Right ventricle myocardium inferior (tissue), 1 donor: ENCODE measurements around the gene GCC2. TPM values are rescaled to one million over a fixed set of nuclear protein-coding genes. Genes with fewer than 3 reads are reported as not detected.
"Not testable (repeated sequence)": the region's sequence is repeated elsewhere in the genome, so short reads cannot be mapped to it uniquely, and the experiment has no call there.

Source experiments
- ATAC-seq: fragments of 200-7000 bp; cut with Tn5 transposase; one replicate; pipeline ENCODE4 v1.9.1; 2020; ENCODE audit warnings: mild to moderate bottlenecking, moderate library complexity
- DNase-seq: peaks from one replicate; pipeline ENCODE4 v3.0.0; 2021; ENCODE audit errors: missing footprints
- intact Hi-C: fragments of 100-400 bp; cut with DNase I; formaldehyde crosslinking; loops from one replicate; pipeline ENCODE4 v1.11.0; 2022
- long read RNA-seq: library from polyadenylated mRNA; unstranded; transcript quantifications from one replicate; pipeline ENCODE4 v2.0.0, GENCODE V29; 2021
- total RNA-seq: library from RNA; stranded (reverse); fragmentation: NEBNext Ultra II Directional; extraction: Animal tissue kit (Norgen Biotek cat#: 25700); gene quantifications from one replicate; pipeline ENCODE4 v1.2.1, GENCODE V29; 2021
- donor health status: DM: no; HTN: yes; CAD: no; lungs with severe emphysema.

Gene GCC2
- total RNA-seq: 24.0 TPM
- long read RNA-seq, full-length matches to known transcripts: 2 of 3 reads
- long read RNA-seq, partial matches to known transcripts: 0 of 3 reads
- long read RNA-seq, other reads (novel, unspliced or antisense): 1 of 3 reads

GRCh38 chr2:108448678-108449409 is at the start of gene GCC2:
Gene GCC2, plus strand, starts transcription at chr2:108449206. Its CDS starts 69 bp downstream, at chr2:108449275.
- DNase-seq (peak; percentile 99), ATAC-seq (peak; percentile 98)
- intact Hi-C loops: loop anchor here (5.0 kb wide), 3 partner anchors 83 to 268 kb away; partner anchors contain the start of genes LIMS1 and RANBP2

DNA sequence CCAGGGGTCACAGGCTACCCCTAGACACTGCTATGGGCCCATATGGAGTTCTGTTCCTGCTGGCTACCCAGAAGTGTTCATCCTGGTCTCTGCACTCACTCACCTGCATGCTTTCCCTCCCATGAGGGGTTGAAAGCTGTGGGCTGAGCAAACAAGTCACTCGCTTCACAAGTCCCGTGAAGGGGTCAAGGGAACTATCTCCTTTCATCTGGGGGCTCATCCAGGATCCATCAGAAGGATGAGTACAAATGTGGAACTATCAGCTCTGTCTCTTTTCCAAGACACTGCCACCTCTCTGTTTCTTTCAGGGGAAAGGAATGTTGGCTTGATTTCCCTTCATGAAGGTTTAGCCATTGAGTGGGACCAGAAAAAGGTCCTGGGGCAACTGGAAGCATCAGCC is 49.5 kb upstream of the GCC2 start:
- intact Hi-C loops: no loop called here
- ATAC-seq: no peak
- DNase-seq: no peak

DNA sequence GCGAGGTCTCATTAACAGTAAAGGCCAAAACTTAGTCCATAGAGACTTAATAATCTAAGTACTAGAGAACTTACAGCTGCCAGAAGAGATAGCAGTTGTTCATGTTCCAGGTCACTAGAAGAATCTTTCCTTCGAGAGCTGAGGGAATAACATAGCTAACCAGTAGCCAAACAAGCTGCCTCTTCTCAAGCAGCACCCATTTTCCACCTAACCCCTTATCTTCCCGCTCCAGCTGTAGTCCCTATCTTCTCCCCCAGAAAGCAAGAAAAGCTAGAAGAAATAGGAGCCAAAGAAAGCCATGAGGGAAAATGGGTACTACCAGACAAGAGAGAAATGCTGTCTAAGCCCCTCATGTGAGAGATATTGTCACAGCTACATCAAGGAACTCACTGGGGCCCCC is 47.2 kb upstream of the GCC2 start:
- DNase-seq (no peak), ATAC-seq (no peak)
- intact Hi-C loops: no loop called here

GRCh38 chr2:108403494-108403893 is 45.5 kb upstream of the GCC2 start:
- intact Hi-C loops: no loop called here
- no peak for ATAC-seq

GRCh38 chr2:108404784-108405397 is 44.1 kb upstream of the GCC2 start:
- intact Hi-C loops: no loop called here
- ATAC-seq (no peak), DNase-seq (no peak)

More at GRCh38 chr2:108403494-108403893, 45.5 kb upstream of the GCC2 start:
- DNase-seq: no peak

GRCh38 chr2:108407864-108408729 is 40.9 kb upstream of the GCC2 start:
- ATAC-seq: no peak
- intact Hi-C loops: no loop called here
- no peak for DNase-seq

DNA sequence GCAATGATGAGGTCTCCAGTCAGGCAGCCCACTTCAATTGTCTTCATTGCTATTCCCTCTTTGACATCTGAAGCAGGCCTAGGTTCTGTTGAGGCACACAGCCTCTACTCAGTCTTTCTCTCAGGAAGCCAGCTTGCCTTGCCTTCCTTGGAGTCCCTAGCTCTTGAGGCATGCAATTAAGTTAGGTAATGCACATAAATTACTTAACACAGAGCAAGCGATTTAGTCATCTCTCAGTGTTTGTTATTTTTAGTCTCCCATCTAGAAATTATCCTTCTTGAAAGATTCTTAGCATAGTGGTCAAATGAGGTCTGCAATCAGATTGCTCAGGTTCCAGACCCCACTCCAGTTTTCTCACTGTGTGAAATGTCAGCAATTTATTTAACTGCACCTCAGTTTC is 39.2 kb upstream of the GCC2 start:
- intact Hi-C loops: no loop called here
- no peak for DNase-seq
- ATAC-seq: no peak

GRCh38 chr2:108412995-108413710 is 35.9 kb upstream of the GCC2 start:
- intact Hi-C loops: no loop called here
- ATAC-seq: no peak
- no peak for DNase-seq

DNA sequence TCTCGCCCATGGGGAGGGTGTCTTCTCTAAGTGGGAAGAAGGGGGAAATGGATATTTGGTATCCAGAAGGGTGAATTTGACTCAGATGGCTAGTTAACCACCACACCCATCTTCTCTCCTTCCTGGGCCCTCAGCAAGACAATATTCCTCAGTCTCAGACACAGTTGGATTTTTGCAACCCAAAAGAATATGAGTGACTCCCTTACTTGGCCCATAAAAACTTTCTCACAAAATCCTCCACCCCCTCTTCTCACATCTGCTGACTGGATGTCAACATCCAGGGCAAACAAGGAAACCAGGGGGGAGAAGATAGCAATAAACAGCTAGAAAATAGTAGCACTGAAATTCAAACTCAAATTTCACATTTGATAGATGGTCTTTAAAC is 35.3 kb upstream of the GCC2 start:
- ATAC-seq: no peak
- intact Hi-C loops: no loop called here

DNA sequence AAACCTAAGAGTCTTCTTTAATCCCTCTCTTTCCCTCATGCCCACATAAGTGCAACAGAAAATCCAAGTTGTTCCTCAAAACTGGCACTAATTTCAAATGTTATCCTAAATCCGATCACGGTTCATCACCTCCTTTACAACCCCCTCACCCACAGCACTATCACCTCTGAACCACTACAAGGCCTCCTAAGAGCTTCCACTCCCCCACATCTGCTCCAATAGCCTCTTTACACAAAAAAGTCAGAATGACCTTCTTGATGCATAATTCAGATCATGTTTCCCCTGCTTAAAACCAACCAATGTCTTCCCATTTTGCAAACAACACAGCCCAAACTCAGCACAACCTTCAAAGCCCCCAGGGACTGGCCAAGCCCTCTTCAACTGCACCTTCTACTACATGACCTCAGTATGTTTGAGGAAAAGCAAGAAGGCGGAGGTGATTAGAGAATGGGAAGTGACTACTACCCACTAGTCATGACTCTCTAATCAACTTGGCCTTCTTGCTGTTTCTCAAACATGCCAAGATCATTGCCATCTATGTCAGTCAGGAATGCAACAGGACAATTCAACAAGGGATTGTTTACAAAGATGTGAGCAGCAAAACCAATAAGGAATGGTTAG is 34.6 kb upstream of the GCC2 start:
- intact Hi-C loops: no loop called here
- ATAC-seq: no peak
- DNase-seq: no peak

More for the DNA sequence above, 35.3 kb upstream of the GCC2 start:
- DNase-seq: no peak

GRCh38 chr2:108414945-108415344 is 34.1 kb upstream of the GCC2 start:
- DNase-seq (no peak), ATAC-seq (no peak)
- intact Hi-C loops: no loop called here

DNA sequence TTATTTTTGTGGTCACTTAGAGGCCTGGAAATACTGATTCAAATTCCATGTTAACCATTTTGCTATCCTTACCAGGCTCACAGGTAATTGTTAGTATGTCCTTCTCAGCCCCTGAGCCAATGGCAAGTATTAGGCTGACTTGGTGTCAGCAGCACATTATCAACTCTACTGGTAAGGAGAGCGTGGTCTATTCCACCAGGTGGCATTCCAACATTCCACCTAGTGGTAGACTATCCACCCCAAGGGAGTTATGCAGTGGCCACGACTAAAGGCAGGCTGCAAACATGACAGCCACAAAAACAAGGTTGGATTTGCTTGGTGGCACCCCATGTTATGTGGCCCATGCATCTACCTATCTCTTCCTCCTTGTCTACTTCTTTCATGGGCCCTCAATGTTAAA is 31.8 kb upstream of the GCC2 start:
- ATAC-seq (no peak), DNase-seq (no peak)
- intact Hi-C loops: no loop called here

DNA sequence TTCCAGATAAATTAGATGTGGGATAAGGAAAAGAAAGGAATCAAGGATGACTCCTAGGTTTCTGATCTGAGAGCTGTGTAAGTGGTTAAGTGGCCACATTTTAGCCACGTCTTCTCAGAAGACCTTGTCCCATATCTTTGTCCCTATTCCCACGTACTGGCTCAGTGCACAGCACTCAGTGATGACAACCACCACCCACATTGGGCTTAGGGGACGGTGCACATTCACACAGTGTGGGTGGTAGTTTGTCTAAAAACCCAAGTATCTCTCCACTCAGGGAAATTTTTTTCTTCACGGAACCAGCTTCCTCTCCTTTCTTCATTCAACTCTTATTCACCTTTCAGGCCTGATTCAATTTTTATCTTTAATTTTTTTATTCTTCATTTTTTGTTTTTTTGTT is 30.6 kb upstream of the GCC2 start:
- no peak for DNase-seq
- intact Hi-C loops: no loop called here
- no peak for ATAC-seq

DNA sequence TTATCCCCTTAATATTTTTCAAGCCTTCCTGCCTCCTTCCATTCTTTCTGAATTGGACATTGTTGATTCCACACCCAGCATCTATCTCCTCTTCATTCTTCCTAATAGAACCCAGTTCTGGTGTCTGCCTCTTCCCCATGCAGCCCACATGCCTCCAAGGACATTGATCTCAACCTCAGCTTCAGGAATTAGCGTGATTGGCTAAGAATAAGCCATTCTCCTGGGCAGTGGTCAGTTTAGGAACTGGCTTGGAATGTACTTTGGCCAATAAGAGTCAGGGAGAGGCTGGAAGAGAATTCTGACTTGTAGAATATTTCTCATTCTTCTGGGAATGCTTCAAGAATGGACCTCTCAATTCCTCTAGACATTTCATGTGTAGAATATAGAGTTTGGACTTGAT is 25.9 kb upstream of the GCC2 start:
- DNase-seq (no peak), ATAC-seq (no peak)
- intact Hi-C loops: no loop called here

- ATAC-seq (no peak), DNase-seq (no peak)
- intact Hi-C loops: no loop called here
Measured at GRCh38 chr2:108423502-108424251, 25.3 kb upstream of the GCC2 start.

- DNase-seq (no peak), ATAC-seq (no peak)
- intact Hi-C loops: no loop called here
Measured at GRCh38 chr2:108428286-108429009, 20.6 kb upstream of the GCC2 start.

DNA sequence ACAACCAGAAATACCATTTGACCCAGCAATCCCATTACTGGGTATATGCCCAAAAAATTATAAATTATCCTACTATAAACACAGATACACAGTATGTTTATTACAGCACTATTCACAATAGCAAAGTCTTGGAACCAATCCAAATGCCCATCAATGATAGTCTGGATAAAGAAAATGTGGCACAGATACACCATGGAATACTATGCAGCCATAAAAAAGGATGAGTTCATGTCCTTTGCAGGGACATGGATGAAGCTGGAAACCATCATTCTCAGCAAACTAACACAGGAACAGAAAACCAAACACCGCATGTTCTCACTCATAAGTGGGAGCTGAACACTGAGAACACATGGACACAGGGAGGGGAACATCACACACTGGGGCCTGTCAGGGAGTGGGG is 13.4 kb upstream of the GCC2 start:
- DNase-seq, intact Hi-C loops, ATAC-seq: not testable (repeated sequence)
